Vagina (tissue), 2 donors: Measurements from ENCODE around the gene HDAC7.

ENCODE experiments used
- POLR2AphosphoS5 ChIP-seq, 2 donors: sonication (generic); formaldehyde crosslinking; IDR thresholded peaks; one replicate each; pipeline ENCODE4 v1.9.0; 2017; ENCODE audit warnings: antibody characterized with exemption in 2 of 2, mild to moderate bottlenecking in 2 of 2, low read depth in 1 of 2; ENCODE audit not compliant: insufficient read depth in 1 of 2
- TF ChIP-seq, protein P1 (sequence below), 3 experiments: fragments of 450-650 bp in 2 of 3; fragments of 200-600 bp in 1 of 3; sonication (generic) in 1 of 3; IDR thresholded peaks; one replicate each; pipeline ENCODE4 v1.5.1; 2017 to 2019; ENCODE audit warnings: antibody characterized with exemption in 3 of 3, mild to moderate bottlenecking in 2 of 3, moderate library complexity in 2 of 3

DNA sequence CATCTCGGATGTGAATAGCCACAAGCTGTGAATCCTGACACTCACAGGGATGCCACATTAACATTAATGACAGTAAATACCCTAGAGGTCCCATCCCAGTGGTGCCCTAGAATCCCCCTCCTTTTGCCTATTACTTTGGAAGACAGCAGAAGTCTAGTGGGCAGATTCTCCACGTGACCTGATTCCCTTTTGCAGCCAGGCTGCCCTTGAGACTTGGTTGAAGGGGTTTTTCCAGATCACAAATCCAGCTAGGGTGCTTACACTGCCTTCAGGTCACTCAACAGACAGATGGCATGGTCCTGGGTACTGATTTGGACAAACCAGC, 8.7 kb downstream of the HDAC7 start:
- TF ChIP-seq, protein P1, sequence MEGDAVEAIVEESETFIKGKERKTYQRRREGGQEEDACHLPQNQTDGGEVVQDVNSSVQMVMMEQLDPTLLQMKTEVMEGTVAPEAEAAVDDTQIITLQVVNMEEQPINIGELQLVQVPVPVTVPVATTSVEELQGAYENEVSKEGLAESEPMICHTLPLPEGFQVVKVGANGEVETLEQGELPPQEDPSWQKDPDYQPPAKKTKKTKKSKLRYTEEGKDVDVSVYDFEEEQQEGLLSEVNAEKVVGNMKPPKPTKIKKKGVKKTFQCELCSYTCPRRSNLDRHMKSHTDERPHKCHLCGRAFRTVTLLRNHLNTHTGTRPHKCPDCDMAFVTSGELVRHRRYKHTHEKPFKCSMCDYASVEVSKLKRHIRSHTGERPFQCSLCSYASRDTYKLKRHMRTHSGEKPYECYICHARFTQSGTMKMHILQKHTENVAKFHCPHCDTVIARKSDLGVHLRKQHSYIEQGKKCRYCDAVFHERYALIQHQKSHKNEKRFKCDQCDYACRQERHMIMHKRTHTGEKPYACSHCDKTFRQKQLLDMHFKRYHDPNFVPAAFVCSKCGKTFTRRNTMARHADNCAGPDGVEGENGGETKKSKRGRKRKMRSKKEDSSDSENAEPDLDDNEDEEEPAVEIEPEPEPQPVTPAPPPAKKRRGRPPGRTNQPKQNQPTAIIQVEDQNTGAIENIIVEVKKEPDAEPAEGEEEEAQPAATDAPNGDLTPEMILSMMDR (IDR thresholded peaks at IDR 0.05), result no peak
- no peak for TF ChIP-seq POLR2AphosphoS5 (IDR thresholded peaks at IDR 0.05; ENCODE audit: insufficient read depth in 1 of 2, low read depth in 1 of 2)
